ENCODE measurements around the gene RNF32.

GRCh38 chr7:156640949-156641485, 443 bp downstream of the RNF32 start:
- TF ChIP-seq, protein P1, sequence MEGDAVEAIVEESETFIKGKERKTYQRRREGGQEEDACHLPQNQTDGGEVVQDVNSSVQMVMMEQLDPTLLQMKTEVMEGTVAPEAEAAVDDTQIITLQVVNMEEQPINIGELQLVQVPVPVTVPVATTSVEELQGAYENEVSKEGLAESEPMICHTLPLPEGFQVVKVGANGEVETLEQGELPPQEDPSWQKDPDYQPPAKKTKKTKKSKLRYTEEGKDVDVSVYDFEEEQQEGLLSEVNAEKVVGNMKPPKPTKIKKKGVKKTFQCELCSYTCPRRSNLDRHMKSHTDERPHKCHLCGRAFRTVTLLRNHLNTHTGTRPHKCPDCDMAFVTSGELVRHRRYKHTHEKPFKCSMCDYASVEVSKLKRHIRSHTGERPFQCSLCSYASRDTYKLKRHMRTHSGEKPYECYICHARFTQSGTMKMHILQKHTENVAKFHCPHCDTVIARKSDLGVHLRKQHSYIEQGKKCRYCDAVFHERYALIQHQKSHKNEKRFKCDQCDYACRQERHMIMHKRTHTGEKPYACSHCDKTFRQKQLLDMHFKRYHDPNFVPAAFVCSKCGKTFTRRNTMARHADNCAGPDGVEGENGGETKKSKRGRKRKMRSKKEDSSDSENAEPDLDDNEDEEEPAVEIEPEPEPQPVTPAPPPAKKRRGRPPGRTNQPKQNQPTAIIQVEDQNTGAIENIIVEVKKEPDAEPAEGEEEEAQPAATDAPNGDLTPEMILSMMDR (conservative IDR thresholded peaks at IDR 0.05; ENCODE audit: low read depth, low read length): no peak
- no peak for TF ChIP-seq EZH2 (IDR thresholded peaks at IDR 0.05; ENCODE audit: borderline replicate concordance, low read depth, low read length, poor library complexity, severe bottlenecking)

All from A673 (cell line).